WTC11 (cell line): ENCODE results near the gene STAG1.

Source experiments
- CREB1 ChIP-seq: sonication (generic); formaldehyde crosslinking; IDR thresholded peaks from 2 replicates; pipeline ENCODE4 v1.8.0; 2023; ENCODE audit warnings: mild to moderate bottlenecking, missing genetic modification reagents
- FOXK1 ChIP-seq: sonication (generic); formaldehyde crosslinking; IDR thresholded peaks from 2 replicates; pipeline ENCODE4 v1.8.0; 2022; ENCODE audit warnings: mild to moderate bottlenecking, moderate library complexity, missing genetic modification reagents
- GABPB1 ChIP-seq: sonication (generic); formaldehyde crosslinking; IDR thresholded peaks from 2 replicates; pipeline ENCODE4 v1.8.1; 2023; ENCODE audit warnings: mild to moderate bottlenecking, missing genetic modification reagents
- GRHL2 ChIP-seq: fragments of 250-450 bp; sonication (Bioruptor Pico); IDR thresholded peaks from 2 replicates; pipeline ENCODE4 v1.8.0; 2022; ENCODE audit warnings: mild to moderate bottlenecking, moderate library complexity; ENCODE audit not compliant: insufficient replicate concordance, severe bottlenecking
- KAT7 ChIP-seq: sonication (generic); formaldehyde crosslinking; IDR thresholded peaks from 2 replicates; pipeline ENCODE4 v1.8.1; 2023; ENCODE audit warnings: missing genetic modification reagents, mild to moderate bottlenecking, borderline replicate concordance
- NR2C2 ChIP-seq: sonication (generic); formaldehyde crosslinking; IDR thresholded peaks from 2 replicates; pipeline ENCODE4 v1.8.0; 2022; ENCODE audit warnings: mild to moderate bottlenecking, missing genetic modification reagents
- TCF7 ChIP-seq: sonication (generic); formaldehyde crosslinking; IDR thresholded peaks from 2 replicates; pipeline ENCODE4 v1.8.0; 2022; ENCODE audit warnings: mild to moderate bottlenecking, low read depth, missing genetic modification reagents, moderate library complexity
- TEAD4 ChIP-seq: sonication (generic); formaldehyde crosslinking; IDR thresholded peaks from 2 replicates; pipeline ENCODE4 v1.8.0; 2022; ENCODE audit warnings: mild to moderate bottlenecking, missing genetic modification reagents
- ZNF263 ChIP-seq: sonication (generic); formaldehyde crosslinking; IDR thresholded peaks from 2 replicates; pipeline ENCODE4 v1.8.1; 2022; ENCODE audit warnings: low read depth, mild to moderate bottlenecking, moderate library complexity, missing genetic modification reagents
- TF ChIP-seq, protein P1 (sequence below): fragments of 200-600 bp; IDR thresholded peaks from 2 replicates; pipeline ENCODE4 v1.8.0; 2022; ENCODE audit warnings: antibody characterized with exemption
- TF ChIP-seq, protein P2 (sequence below): sonication (generic); formaldehyde crosslinking; IDR thresholded peaks from 2 replicates; pipeline ENCODE4 v1.8.1; 2022; ENCODE audit warnings: missing genetic modification reagents, borderline replicate concordance
- TF ChIP-seq, protein P3 (sequence below): sonication (generic); formaldehyde crosslinking; IDR thresholded peaks from 2 replicates; pipeline ENCODE4 v1.8.1; 2023; ENCODE audit warnings: mild to moderate bottlenecking, missing genetic modification reagents, moderate library complexity
- TF ChIP-seq, protein P4 (sequence below): sonication (generic); formaldehyde crosslinking; conservative IDR thresholded peaks from 2 replicates; pipeline ENCODE4 v1.8.1; 2022; ENCODE audit warnings: mild to moderate bottlenecking, missing genetic modification reagents

DNA sequence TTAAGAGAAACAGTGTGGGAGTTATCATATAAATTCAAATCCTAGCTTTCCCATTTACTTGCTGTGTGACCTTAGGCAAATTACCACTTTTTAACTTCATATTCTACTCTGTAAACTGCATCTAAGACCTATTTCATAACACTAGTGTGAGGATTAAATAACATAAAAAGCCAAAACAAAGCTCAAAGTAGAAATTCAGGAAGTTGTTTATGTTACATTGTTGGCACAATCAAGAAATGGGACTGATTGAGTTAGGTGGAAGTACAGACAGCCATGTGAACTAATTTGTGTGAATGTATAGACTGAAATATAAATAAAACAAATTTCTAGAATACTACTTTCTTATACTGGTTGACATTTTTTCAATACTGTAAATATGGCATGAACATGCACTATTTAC, 131.7 kb downstream of the STAG1 start:
- TF ChIP-seq, protein P1, sequence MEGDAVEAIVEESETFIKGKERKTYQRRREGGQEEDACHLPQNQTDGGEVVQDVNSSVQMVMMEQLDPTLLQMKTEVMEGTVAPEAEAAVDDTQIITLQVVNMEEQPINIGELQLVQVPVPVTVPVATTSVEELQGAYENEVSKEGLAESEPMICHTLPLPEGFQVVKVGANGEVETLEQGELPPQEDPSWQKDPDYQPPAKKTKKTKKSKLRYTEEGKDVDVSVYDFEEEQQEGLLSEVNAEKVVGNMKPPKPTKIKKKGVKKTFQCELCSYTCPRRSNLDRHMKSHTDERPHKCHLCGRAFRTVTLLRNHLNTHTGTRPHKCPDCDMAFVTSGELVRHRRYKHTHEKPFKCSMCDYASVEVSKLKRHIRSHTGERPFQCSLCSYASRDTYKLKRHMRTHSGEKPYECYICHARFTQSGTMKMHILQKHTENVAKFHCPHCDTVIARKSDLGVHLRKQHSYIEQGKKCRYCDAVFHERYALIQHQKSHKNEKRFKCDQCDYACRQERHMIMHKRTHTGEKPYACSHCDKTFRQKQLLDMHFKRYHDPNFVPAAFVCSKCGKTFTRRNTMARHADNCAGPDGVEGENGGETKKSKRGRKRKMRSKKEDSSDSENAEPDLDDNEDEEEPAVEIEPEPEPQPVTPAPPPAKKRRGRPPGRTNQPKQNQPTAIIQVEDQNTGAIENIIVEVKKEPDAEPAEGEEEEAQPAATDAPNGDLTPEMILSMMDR, result no peak
- TF ChIP-seq, protein P2, sequence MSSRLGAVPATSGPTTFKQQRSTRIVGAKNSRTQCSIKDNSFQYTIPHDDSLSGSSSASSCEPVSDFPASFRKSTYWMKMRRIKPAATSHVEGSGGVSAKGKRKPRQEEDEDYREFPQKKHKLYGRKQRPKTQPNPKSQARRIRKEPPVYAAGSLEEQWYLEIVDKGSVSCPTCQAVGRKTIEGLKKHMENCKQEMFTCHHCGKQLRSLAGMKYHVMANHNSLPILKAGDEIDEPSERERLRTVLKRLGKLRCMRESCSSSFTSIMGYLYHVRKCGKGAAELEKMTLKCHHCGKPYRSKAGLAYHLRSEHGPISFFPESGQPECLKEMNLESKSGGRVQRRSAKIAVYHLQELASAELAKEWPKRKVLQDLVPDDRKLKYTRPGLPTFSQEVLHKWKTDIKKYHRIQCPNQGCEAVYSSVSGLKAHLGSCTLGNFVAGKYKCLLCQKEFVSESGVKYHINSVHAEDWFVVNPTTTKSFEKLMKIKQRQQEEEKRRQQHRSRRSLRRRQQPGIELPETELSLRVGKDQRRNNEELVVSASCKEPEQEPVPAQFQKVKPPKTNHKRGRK (CRISPR knock-in tag), result no peak
- TF ChIP-seq TCF7 (CRISPR knock-in tag), result no peak
- no peak for TF ChIP-seq GRHL2
- no peak for TF ChIP-seq ZNF263
- no peak for TF ChIP-seq CREB1 (CRISPR knock-in tag)
- TF ChIP-seq NR2C2 (CRISPR knock-in tag), result no peak
- TF ChIP-seq KAT7 (CRISPR knock-in tag), result no peak
- TF ChIP-seq, protein P3, sequence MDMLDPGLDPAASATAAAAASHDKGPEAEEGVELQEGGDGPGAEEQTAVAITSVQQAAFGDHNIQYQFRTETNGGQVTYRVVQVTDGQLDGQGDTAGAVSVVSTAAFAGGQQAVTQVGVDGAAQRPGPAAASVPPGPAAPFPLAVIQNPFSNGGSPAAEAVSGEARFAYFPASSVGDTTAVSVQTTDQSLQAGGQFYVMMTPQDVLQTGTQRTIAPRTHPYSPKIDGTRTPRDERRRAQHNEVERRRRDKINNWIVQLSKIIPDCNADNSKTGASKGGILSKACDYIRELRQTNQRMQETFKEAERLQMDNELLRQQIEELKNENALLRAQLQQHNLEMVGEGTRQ (CRISPR knock-in tag), result no peak
- no peak for TF ChIP-seq FOXK1 (CRISPR knock-in tag)
- TF ChIP-seq TEAD4 (CRISPR knock-in tag), result no peak
- no peak for TF ChIP-seq GABPB1 (CRISPR knock-in tag)
- TF ChIP-seq, protein P4, sequence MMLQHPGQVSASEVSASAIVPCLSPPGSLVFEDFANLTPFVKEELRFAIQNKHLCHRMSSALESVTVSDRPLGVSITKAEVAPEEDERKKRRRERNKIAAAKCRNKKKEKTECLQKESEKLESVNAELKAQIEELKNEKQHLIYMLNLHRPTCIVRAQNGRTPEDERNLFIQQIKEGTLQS, result no peak
